ENCODE results near the gene SHISA9.

DNA sequence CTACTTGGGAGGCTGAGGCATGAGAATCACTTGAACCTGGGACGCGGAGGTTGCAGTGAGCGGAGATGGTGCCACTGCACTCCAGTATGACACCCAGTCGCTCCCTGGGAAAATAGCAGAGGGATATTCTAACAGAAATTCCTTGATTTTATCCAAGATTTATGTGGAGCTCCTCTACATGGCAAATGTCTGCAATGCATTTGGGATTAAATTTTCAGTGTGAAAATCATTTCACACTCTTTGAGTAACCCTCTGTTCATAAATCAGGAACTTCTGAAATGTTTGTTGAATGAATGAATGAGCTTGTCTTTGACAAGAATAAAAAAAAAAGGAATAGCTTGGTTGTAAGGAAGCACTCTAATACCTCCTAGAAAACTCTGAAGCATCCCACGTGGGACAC lies 305.8 kb downstream of the SHISA9 start:
- TF ChIP-seq, protein P1, sequence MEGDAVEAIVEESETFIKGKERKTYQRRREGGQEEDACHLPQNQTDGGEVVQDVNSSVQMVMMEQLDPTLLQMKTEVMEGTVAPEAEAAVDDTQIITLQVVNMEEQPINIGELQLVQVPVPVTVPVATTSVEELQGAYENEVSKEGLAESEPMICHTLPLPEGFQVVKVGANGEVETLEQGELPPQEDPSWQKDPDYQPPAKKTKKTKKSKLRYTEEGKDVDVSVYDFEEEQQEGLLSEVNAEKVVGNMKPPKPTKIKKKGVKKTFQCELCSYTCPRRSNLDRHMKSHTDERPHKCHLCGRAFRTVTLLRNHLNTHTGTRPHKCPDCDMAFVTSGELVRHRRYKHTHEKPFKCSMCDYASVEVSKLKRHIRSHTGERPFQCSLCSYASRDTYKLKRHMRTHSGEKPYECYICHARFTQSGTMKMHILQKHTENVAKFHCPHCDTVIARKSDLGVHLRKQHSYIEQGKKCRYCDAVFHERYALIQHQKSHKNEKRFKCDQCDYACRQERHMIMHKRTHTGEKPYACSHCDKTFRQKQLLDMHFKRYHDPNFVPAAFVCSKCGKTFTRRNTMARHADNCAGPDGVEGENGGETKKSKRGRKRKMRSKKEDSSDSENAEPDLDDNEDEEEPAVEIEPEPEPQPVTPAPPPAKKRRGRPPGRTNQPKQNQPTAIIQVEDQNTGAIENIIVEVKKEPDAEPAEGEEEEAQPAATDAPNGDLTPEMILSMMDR (IDR thresholded peaks at IDR 0.05): no peak
- no peak for TF ChIP-seq POLR2A (IDR thresholded peaks at IDR 0.05)
